PC-9 (cell line): ENCODE measurements around the gene AKR1B15.

Source experiments
- EZH2 ChIP-seq: fragments of 200-600 bp; sonication (generic); IDR thresholded peaks from 2 replicates; pipeline ENCODE4 v1.8.0; 2017; ENCODE audit warnings: antibody characterized with exemption, low read depth
- TF ChIP-seq, protein P1 (sequence below): fragments of 200-600 bp; sonication (generic); conservative IDR thresholded peaks from 2 replicates; pipeline ENCODE4 v1.6.1; 2017; ENCODE audit warnings: mixed run types, antibody characterized with exemption, mild to moderate bottlenecking, moderate library complexity

DNA sequence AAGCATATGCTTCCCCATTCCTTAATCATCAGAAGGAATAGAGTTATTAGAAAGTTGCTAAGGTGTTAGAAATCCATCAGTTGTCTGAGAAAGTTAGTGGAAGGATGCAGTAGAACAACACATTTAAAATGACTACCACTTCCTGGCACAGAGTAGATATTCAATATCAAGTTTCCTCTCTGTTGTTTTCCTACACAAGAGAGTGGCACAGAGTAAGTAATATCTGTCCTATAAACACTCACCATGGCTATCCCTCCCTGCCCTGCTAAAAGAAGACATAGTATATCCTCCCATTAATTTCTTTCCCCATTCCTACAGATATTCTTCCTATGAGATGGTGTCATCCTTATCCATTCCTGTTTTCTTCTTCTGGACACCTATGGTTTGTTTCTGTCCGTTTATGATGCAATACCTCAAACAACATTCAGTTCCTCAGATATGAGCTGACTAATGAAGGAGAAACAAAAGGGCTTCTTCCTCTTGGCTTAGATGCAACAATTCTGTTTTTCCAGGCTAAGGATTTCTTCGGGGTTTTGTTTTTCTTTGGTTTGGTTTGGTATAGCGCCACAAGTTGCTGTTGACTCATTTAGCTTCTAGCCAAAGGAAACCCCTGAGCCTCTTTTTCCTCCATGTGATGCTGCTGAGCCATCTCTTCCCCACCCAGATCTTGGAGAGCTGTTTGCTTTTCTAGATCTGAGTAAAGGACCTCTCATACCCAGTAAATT, 64.9 kb downstream of the AKR1B15 start:
- TF ChIP-seq, protein P1, sequence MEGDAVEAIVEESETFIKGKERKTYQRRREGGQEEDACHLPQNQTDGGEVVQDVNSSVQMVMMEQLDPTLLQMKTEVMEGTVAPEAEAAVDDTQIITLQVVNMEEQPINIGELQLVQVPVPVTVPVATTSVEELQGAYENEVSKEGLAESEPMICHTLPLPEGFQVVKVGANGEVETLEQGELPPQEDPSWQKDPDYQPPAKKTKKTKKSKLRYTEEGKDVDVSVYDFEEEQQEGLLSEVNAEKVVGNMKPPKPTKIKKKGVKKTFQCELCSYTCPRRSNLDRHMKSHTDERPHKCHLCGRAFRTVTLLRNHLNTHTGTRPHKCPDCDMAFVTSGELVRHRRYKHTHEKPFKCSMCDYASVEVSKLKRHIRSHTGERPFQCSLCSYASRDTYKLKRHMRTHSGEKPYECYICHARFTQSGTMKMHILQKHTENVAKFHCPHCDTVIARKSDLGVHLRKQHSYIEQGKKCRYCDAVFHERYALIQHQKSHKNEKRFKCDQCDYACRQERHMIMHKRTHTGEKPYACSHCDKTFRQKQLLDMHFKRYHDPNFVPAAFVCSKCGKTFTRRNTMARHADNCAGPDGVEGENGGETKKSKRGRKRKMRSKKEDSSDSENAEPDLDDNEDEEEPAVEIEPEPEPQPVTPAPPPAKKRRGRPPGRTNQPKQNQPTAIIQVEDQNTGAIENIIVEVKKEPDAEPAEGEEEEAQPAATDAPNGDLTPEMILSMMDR, result no peak
- no peak for TF ChIP-seq EZH2
